Measurements from ENCODE around the gene CSTPP1. TPM values are rescaled to one million over a fixed set of nuclear protein-coding genes. Genes with fewer than 3 reads are reported as not detected.

CSTPP1 gene
- total and polyA plus RNA-seq, 2 of the 4 experiments (the other 2 are of a cell fraction) = 22.0 to 35.7 TPM

- 0 out of 2 replicates have a peak overlapping the region, but pooled peaks have one; percentile 15 for H2AK5ac ChIP-seq (ENCODE audit: low read depth, low read length)
- H3K4me1 ChIP-seq (ENCODE audit: control insufficient read depth, insufficient read depth, low read length) = peaks cover 17% of the 10 kb centered on the region
- no peak overlapping the region for H2BK5ac ChIP-seq (ENCODE audit: low read depth, low read length, poor library complexity, severe bottlenecking)
- no peak overlapping the region for H3K23ac ChIP-seq (ENCODE audit: low read depth, low read length)
- no peak overlapping the region for H3K18ac ChIP-seq (ENCODE audit: low read depth, low read length)
- intact Hi-C loops (cut with micrococcal nuclease) (no loop called here), dilution Hi-C loops (cut with HindIII; ENCODE audit: low sequenced_read_pairs, unreplicated experiment) (no loop called here), in situ Hi-C loops (cut with MboI; ENCODE audit: low sequenced_read_pairs) (no loop called here)
- no peak overlapping the region for H3K4me2 ChIP-seq (ENCODE audit: low read depth, low read length)
- no peaks in the 10 kb centered on the region for H3K36me3 ChIP-seq (ENCODE audit: control insufficient read depth, insufficient read depth, low read length)
- H3K27me3 ChIP-seq (ENCODE audit: control insufficient read depth, insufficient read depth, low read length) = no peaks in the 10 kb centered on the region
- H3K9ac ChIP-seq (ENCODE audit: low read depth, low read length) = no peak overlapping the region
- no peak for DNase-seq
- no peak overlapping the region for H4K5ac ChIP-seq (ENCODE audit: low read depth, low read length)
- ChIA-PET POLR2A (ENCODE audit: unreplicated experiment) (no interaction called here), CTCF (interaction anchor here (0.6 to 1.7 kb wide), 3 partner anchors 15 to 198 kb away, joined by 3 to 5 read pairs (median 4); no protein-coding TSS in a partner anchor)
- 0 out of 2 replicates have a peak overlapping the region, but pooled peaks have one; percentile 3 for H2BK120ac ChIP-seq (ENCODE audit: low read depth, low read length)
- H2AFZ ChIP-seq (replicated peaks; ENCODE audit: low read length, poor library complexity) = no peak overlapping the region
- H2BK20ac ChIP-seq (ENCODE audit: low read depth, low read length) = peak overlapping the region; percentile 34; the same call in 1 of the 2 replicates
- H4K91ac ChIP-seq (ENCODE audit: insufficient read depth, low read depth, low read length) = no peak overlapping the region
- no TSS peak for BruUV-seq (replicated peaks)
- H3K9me3 ChIP-seq (ENCODE audit: control insufficient read depth, insufficient read depth, low read length) = no peaks in the 10 kb centered on the region
- H4K20me1 ChIP-seq (ENCODE audit: insufficient read depth, low read length) = no peaks in the 10 kb centered on the region
- 75% methylated on average over 1 of the region's 2 CpGs; no CpG with 5 or more reads in 1 of the 2 experiments for WGBS, 2 experiments (ENCODE audit: extremely low coverage in 2 of 2, insufficient read length in 1 of 2)
- H3K27ac ChIP-seq (ENCODE audit: insufficient read depth, low read length) = no peak overlapping the region
- H2AK9ac ChIP-seq (replicated peaks; ENCODE audit: low read depth, low read length, poor library complexity) = no peak overlapping the region
- 0 out of 4 replicates have a peak, but pooled peaks cover 0 to 8% of the 10 kb centered on the region in 2 experiments for H3K79me1 ChIP-seq (ENCODE audit: low read depth in 1 of 2, low read length in 2 of 2)
- H3K4ac ChIP-seq (ENCODE audit: low read depth, low read length) = no peak overlapping the region
- no peak overlapping the region for H3K14ac ChIP-seq (replicated peaks; ENCODE audit: low read depth, low read length)
- no peak overlapping the region for H3K4me3 ChIP-seq (ENCODE audit: insufficient read depth, low read depth, low read length)
- no peak overlapping the region for H3K56ac ChIP-seq (ENCODE audit: extremely low read depth, insufficient read depth, low read length)
- TF ChIP-seq POLR2A (IDR thresholded peaks at IDR 0.05; ENCODE audit: low read depth, low read length) = no peak
- peaks cover 26% of the 10 kb centered on the region for H3K9me1 ChIP-seq (ENCODE audit: insufficient read depth, low read length)
- no peak overlapping the region for H4K8ac ChIP-seq (ENCODE audit: low read depth in 2 of 2, low read length in 2 of 2)
- H2BK15ac ChIP-seq (ENCODE audit: low read depth, low read length) = no peak overlapping the region
- no peak for ATAC-seq (ENCODE audit: low read depth)
Measured at GRCh38 chr11:47105541-47105940, 169.0 kb downstream of the CSTPP1 start.
